Astrocyte (in vitro differentiated cells and primary cell): Measurements from ENCODE around the gene TROAP. TPM values are rescaled to one million over a fixed set of nuclear protein-coding genes. Genes with fewer than 3 reads are reported as not detected.
A peak's percentile ranks its signal among the peaks of the same experiment; 100 is the strongest.

Experiments
- DNase-seq: peaks from one replicate; pipeline ENCODE4 v3.0.0-alpha.2; 2010; ENCODE audit warnings: low read depth
- FAIRE-seq: peaks from 2 replicates; lab custom pipeline; 2011; peaks lifted over from hg19 to GRCh38; lab: Jason Lieb, UNC
- H2AFZ ChIP-seq: 2 replicates; pipeline ENCODE4 v1.6.0; 2012; ENCODE audit warnings: low read depth, low read length, inconsistent platforms
- H3K27ac ChIP-seq: 2 replicates; pipeline ENCODE4 v1.5.1; 2011; ENCODE audit warnings: low read depth, low read length, inconsistent platforms
- H3K27me3 ChIP-seq: 2 replicates; pipeline ENCODE4 v1.6.0; 2011; ENCODE audit warnings: low read length, inconsistent platforms; ENCODE audit not compliant: insufficient read depth
- H3K36me3 ChIP-seq: 2 replicates; pipeline ENCODE4 v1.5.1; 2011; ENCODE audit warnings: low read length, inconsistent platforms; ENCODE audit not compliant: insufficient read depth
- H3K4me1 ChIP-seq: 2 replicates; pipeline ENCODE4 v1.5.1; 2011; ENCODE audit warnings: low read length, inconsistent platforms; ENCODE audit not compliant: insufficient read depth
- H3K4me2 ChIP-seq: 2 replicates; pipeline ENCODE4 v1.6.0; 2012; ENCODE audit warnings: low read length, inconsistent platforms
- H3K4me3 ChIP-seq: 2 replicates; pipeline ENCODE4 v1.5.1; 2011; ENCODE audit warnings: low read depth, mild to moderate bottlenecking, low read length, inconsistent platforms; ENCODE audit not compliant: insufficient read depth
- H3K79me2 ChIP-seq: 2 replicates; pipeline ENCODE4 v1.6.0; 2012; ENCODE audit warnings: mild to moderate bottlenecking, low read length, inconsistent platforms; ENCODE audit not compliant: insufficient read depth
- H3K9ac ChIP-seq: 2 replicates; pipeline ENCODE4 v1.6.0; 2012; ENCODE audit warnings: mild to moderate bottlenecking, low read length, inconsistent platforms
- H3K9me3 ChIP-seq: 2 replicates; pipeline ENCODE4 v1.5.1; 2012; ENCODE audit warnings: low read depth, mild to moderate bottlenecking, low read length, inconsistent platforms; ENCODE audit not compliant: insufficient read depth
- H4K20me1 ChIP-seq: 2 replicates; pipeline ENCODE4 v1.6.0; 2012; ENCODE audit warnings: low read length, inconsistent platforms; ENCODE audit not compliant: insufficient read depth
- H3K27ac Mint-ChIP-seq: one replicate; pipeline ENCODE4 v1.8.0; 2021; ENCODE audit warnings: mild to moderate bottlenecking, mixed read lengths; ENCODE audit not compliant: unreplicated experiment
- H3K27me3 Mint-ChIP-seq: one replicate; pipeline ENCODE4 v1.8.0; 2021; ENCODE audit warnings: low read depth, mixed read lengths; ENCODE audit not compliant: unreplicated experiment
- H3K36me3 Mint-ChIP-seq: one replicate; pipeline ENCODE4 v1.8.0; 2021; ENCODE audit warnings: low read depth, mixed read lengths; ENCODE audit not compliant: unreplicated experiment
- H3K4me1 Mint-ChIP-seq: one replicate; pipeline ENCODE4 v1.8.0; 2021; ENCODE audit warnings: low read depth, mixed read lengths; ENCODE audit not compliant: unreplicated experiment
- H3K4me3 Mint-ChIP-seq: one replicate; pipeline ENCODE4 v1.8.0; 2021; ENCODE audit warnings: mild to moderate bottlenecking, moderate library complexity, mixed read lengths; ENCODE audit not compliant: unreplicated experiment
- H3K9me3 Mint-ChIP-seq: one replicate; pipeline ENCODE4 v1.8.0; 2021; ENCODE audit warnings: mild to moderate bottlenecking, mixed read lengths; ENCODE audit not compliant: unreplicated experiment
- CTCF ChIP-seq: IDR thresholded peaks from 2 replicates; pipeline ENCODE4 v1.5.1; 2011; ENCODE audit warnings: low read depth, mild to moderate bottlenecking, inconsistent platforms, low read length, moderate library complexity; ENCODE audit not compliant: insufficient read depth
- EZH2 ChIP-seq: IDR thresholded peaks from 2 replicates; pipeline ENCODE4 v1.6.1; 2012; ENCODE audit warnings: mild to moderate bottlenecking, low read length, inconsistent platforms; ENCODE audit not compliant: insufficient read depth
- total RNA-seq: library from RNA; stranded (reverse); gene quantifications from 2 replicates; pipeline ENCODE4 v1.2.1, GENCODE V29; 2021

Gene TROAP
- total RNA-seq, 1 donor from 2014 or later, result 2.7 TPM

GRCh38 chr12:49347311-49348193 is 24.5 kb downstream of the TROAP start:
- Histone ChIP-seq H3K27me3 (peaks cover 28% of the 10 kb centered on the region), H3K9me3 (no peaks in the 10 kb centered on the region), H3K4me2 (peak overlapping the region; percentile 85), H3K4me3 (peak overlapping the region; percentile 51), H3K79me2 (no peaks in the 10 kb centered on the region), H4K20me1 (no peaks in the 10 kb centered on the region), H2AFZ (peak overlapping the region; percentile 89), H3K9ac (peak overlapping the region; percentile 70), H3K36me3 (no peaks in the 10 kb centered on the region), H3K27ac (no peak overlapping the region), H3K4me1 (peaks cover 42% of the 10 kb centered on the region)
- peaks cover 6% of the 10 kb centered on the region for H3K4me1 Mint-ChIP-seq
- FAIRE-seq (no peak), DNase-seq (peak; percentile 81)
- no peaks in the 10 kb centered on the region for H3K36me3 Mint-ChIP-seq
- H3K9me3 Mint-ChIP-seq, result no peaks in the 10 kb centered on the region
- peak overlapping the region; percentile 70 for H3K4me3 Mint-ChIP-seq
- TF ChIP-seq CTCF, result peak; percentile 73
- TF ChIP-seq EZH2, result no peak
- no peak overlapping the region for H3K27ac Mint-ChIP-seq
- peaks cover 59% of the 10 kb centered on the region for H3K27me3 Mint-ChIP-seq

GRCh38 chr12:49348781-49349180 is 25.7 kb downstream of the TROAP start:
- FAIRE-seq, result no peak
- no peak for DNase-seq
- H3K27me3 Mint-ChIP-seq, result peaks cover 52% of the 10 kb centered on the region
- Histone ChIP-seq H3K27ac (no peak overlapping the region), H3K27me3 (peaks cover 18% of the 10 kb centered on the region), H4K20me1 (no peaks in the 10 kb centered on the region), H3K79me2 (no peaks in the 10 kb centered on the region), H3K4me3 (no peak overlapping the region), H2AFZ (no peak overlapping the region), H3K4me2 (peak overlapping the region; percentile 85), H3K36me3 (no peaks in the 10 kb centered on the region), H3K4me1 (peaks cover 30% of the 10 kb centered on the region), H3K9me3 (no peaks in the 10 kb centered on the region), H3K9ac (no peak overlapping the region)
- peaks cover 3% of the 10 kb centered on the region for H3K4me1 Mint-ChIP-seq
- H3K4me3 Mint-ChIP-seq, result no peak overlapping the region
- H3K9me3 Mint-ChIP-seq, result no peaks in the 10 kb centered on the region
- no peak for TF ChIP-seq EZH2
- TF ChIP-seq CTCF, result no peak
- no peak overlapping the region for H3K27ac Mint-ChIP-seq
- no peaks in the 10 kb centered on the region for H3K36me3 Mint-ChIP-seq

- Mint-ChIP-seq H3K27me3 (peaks cover 48% of the 10 kb centered on the region), H3K36me3 (no peaks in the 10 kb centered on the region), H3K4me1 (peaks cover 3% of the 10 kb centered on the region), H3K9me3 (no peaks in the 10 kb centered on the region), H3K4me3 (no peak overlapping the region), H3K27ac (no peak overlapping the region)
- H3K9me3 ChIP-seq, result no peaks in the 10 kb centered on the region
- H3K79me2 ChIP-seq, result no peaks in the 10 kb centered on the region
- H3K27me3 ChIP-seq, result peaks cover 13% of the 10 kb centered on the region
- FAIRE-seq (no peak), DNase-seq (no peak)
- no peak overlapping the region for H3K4me2 ChIP-seq
- H2AFZ ChIP-seq, result no peak overlapping the region
- H3K9ac ChIP-seq, result no peak overlapping the region
- TF ChIP-seq EZH2 (no peak), CTCF (no peak)
- H3K27ac ChIP-seq, result no peak overlapping the region
- H3K4me3 ChIP-seq, result no peak overlapping the region
- H4K20me1 ChIP-seq, result no peaks in the 10 kb centered on the region
- H3K36me3 ChIP-seq, result no peaks in the 10 kb centered on the region
- H3K4me1 ChIP-seq, result peaks cover 29% of the 10 kb centered on the region
Observed at GRCh38 chr12:49349266-49349665, 26.2 kb downstream of the TROAP start.
